Nucleus accumbens (tissue), 56 donors: ENCODE results near the gene PPFIA3.

Source experiments
- DNase-seq, 56 donors: peaks; one replicate each; lab custom pipeline; 2025; lab: John Stamatoyannopoulos, UW

The PPFIA3 gene

DNA sequence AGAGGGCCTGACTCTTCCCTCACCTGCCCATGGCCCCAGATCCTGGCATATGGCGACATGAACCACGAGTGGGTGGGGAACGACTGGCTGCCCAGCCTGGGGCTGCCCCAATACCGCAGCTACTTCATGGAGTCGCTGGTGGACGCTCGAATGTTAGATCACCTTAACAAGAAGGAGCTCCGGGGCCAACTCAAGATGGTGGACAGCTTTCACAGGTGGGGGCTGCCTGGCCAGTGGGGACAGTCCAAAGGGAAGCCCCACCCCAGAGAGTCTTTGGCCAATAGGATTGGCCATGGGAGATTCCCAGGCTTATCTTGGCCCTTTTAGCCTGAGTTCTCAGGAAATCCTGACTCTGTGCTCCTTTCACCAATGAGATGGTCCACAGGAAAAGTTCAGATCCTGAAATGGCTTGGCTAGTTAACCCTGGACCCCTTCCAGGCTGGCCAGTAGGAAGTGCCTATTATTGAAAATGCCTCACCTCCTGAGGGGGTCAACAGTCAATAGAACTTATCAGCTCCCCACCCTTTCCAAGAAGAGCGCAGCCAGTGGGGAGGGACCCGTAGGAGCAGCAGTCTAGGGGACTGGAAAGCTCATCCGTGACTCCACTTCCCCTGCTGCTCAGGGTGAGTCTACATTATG is 28.8 kb downstream of the PPFIA3 start:
- no peak for DNase-seq

DNA sequence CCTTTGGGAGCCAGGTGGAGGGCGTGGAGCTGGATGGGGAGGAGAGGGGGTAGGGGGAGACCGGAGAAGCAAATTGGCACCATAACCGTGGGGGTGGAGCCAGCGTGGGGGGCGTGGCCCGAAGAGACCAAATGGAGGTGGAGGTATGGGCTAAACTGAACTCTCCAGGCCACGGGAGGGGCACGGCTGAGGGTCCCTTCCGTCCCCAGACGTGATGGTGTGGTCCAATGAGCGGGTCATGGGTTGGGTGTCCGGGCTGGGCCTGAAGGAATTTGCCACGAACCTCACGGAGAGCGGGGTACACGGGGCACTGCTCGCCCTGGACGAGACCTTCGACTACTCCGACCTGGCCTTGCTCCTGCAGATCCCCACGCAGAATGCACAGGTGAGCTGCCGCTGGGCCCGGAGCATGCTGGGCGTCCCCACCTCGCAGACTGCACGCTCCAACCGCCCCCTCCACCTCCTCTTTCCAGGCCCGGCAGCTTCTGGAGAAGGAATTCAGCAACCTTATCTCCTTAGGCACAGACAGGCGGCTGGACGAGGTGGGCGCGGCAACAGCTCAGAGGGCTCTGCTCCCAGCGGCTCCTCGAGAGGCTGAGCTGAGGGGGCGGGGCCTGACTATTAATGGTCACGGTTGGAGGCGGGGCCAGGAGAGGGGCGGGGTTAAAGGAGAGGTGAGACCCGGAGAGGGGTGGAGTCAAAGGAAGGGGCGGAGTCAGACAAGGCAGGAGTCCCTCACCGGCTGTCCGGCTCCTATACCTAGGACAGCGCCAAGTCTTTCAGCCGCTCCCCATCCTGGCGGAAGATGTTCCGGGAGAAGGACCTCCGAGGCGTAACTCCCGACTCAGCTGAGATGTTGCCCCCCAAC is 29.7 kb downstream of the PPFIA3 start:
- peak in 54 of 56 donors; percentile 22 to 94 (median 71) for DNase-seq

DNA sequence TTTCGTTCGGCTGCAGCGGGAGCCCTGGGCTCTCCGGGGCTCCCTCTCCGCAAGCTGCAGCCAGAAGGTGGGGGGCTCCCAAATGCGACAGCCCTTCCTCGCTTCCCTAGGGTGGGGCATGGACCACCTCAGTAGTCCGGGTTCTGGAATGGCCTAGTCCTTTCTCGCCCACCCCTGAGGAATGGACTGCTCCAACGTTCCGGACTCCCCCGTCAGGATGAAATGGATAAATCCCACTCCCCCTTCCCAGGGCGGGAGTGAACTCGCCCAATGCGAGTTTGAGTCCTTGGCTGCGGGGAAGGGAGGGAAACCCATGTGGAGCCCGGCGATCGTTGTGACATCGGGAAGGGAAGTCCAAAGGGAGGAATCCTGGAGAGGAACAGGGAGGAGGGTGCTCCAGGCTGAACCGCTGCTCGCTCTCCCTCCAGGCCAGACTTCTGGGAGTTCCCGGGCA is 30.3 kb downstream of the PPFIA3 start:
- DNase-seq = peak in 52 of 56 donors; percentile 12 to 84 (median 62)

DNA sequence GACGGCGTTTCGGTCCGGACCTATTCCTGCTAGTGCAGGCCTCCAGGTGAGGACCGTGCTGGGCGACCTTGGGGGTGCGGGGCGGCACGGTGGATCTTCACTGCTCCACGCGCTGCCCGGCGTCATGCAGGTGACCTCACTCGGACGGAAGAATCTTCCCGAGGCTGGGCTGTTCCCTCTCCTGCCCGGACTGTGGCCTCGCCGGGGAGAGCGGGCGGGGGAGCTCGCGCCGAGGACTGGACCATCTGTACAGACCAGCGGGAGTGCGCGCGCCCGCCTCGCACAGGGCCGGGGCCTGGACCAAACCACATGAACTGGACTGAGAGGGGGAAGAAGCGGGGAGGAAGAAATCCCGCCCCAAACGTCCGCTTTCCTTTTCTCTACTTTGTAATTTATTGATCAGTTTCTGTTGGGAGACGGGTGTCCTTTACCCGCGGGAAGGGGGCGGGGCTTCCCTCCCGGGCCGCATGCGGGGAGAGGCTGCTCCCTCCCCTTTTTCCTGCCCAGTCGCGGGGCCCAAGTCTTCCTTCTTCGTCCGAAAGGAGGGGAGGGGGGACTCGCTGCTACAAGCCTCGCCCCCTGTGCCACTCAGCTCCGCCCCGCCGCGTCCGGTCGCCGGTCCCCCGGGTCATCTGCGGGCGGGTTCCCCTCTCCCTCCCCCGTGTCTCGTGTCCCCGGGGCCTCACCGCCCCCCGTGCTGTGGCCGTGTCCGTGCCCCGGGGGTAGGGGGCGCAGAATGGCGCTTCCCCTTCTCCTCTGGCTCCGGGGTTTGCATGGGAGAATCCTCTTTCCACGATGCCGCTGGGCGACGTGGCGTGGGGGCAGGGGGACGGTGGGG is 31.0 kb downstream of the PPFIA3 start:
- peak in 54 of 56 donors; percentile 20 to 89 (median 76) for DNase-seq

DNA sequence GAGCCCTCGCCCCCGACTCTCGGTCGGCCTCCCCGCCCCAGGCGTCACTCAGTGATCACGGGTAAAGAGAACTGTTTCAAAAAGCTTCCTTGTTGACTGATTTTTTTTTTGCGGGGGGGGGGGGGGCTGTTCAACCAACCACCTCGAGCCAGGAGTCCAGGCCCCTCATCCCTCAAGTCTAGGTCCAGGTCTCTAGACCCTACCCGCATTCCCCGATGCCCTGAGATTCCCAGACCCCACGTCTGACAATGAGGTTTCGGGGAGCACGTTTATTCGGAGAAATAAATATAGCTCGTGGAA is 31.6 kb downstream of the PPFIA3 start:
- DNase-seq = no peak

- peak in 18 of 56 donors; percentile 12 to 77 (median 21) for DNase-seq
These were observed 32.1 kb downstream of the PPFIA3 start for GRCh38 chr19:49151267-49152118.

- DNase-seq = no peak
These were observed 32.8 kb downstream of the PPFIA3 start for GRCh38 chr19:49152119-49152550.

DNA sequence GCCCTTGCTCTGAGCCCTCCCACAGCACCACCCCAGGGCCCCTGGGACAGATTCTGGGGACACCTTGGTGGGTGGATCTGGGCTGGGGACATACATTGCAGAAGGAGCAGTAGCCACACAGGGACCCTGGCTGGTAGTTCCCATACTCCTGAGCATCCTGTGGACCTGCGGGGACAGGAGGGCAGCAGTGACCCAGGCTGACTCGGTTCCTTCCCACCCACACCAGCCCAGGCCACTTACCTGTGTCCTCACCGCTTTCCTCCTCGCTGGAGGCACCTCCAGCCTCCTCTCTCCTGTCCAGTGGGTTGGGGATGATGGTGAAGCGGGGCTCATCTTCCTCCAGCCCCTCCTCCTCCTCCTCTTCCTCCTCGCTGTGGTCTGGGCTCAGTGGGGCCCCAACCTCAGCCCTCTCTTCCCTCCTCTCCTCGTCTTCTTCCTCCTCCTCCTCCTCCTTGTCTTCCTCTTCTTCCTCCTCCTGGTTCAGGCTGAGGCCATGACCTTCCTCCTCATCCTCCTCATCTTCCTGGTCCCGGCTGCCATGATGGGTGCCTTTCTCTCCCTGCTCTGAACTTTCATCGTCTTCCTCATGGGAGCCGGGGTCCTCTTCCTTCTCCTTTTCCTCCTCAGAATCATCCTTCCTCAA is 33.9 kb downstream of the PPFIA3 start:
- no peak for DNase-seq

DNA sequence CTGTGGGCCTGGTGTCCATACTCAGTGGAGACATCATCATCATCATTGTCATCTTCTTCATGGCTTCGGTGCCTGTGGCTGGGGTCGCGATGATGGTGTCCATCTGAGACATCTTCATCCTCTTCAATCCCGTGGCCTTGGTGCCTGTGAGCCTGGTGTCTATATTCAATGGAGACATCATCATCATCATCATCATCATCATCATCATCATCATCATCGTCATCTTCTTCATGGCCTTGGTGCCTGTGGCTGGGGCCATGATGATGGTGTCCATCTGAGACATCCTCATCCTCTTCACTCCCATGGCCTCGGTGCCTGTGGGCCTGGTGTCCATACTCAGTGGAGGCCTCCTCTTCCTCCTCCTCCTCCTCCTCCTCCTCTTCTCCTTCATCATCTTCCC is 34.9 kb downstream of the PPFIA3 start:
- no peak for DNase-seq

GRCh38 chr19:49155005-49155819 is 35.9 kb downstream of the PPFIA3 start, which contains the start of gene HRC:
HRC (minus strand) TSS chr19:49155396; CDS start chr19:49155237, 159 bp downstream.
- DNase-seq = no peak

- DNase-seq = no peak
These were observed 36.5 kb downstream of the PPFIA3 start for GRCh38 chr19:49155820-49156346.

GRCh38 chr19:49157445-49158224 is 38.3 kb downstream of the PPFIA3 start, which contains the start of gene TRPM4:
TRPM4 (plus strand) TSS chr19:49157792; CDS start chr19:49157867, 75 bp downstream.
- DNase-seq = peak in 47 of 56 donors; percentile 11 to 80 (median 43)

GRCh38 chr19:49160450-49161189 is 41.3 kb downstream of the PPFIA3 start:
- DNase-seq = no peak

GRCh38 chr19:49161987-49162386 is 42.6 kb downstream of the PPFIA3 start:
- DNase-seq = no peak

GRCh38 chr19:49165111-49165750 is 45.9 kb downstream of the PPFIA3 start:
- peak in 22 of 56 donors; percentile 3 to 60 (median 28) for DNase-seq

GRCh38 chr19:49165865-49166301 is 46.5 kb downstream of the PPFIA3 start:
- DNase-seq = peak in 1 of 56 donors; percentile 7
